Stimulated activated CD8-positive, alpha-beta memory T cell treated with anti-CD3 and anti-CD28 coated beads, Interleukin-7, amount 100 ng/mL, for 1 hour (primary cell): ENCODE measurements around the gene GRIK3.
"Not testable (repeated sequence)": the region's sequence is repeated elsewhere in the genome, so short reads cannot be mapped to it uniquely, and the experiment has no call there.

Source experiments
- DNase-seq, 2 donors: peaks; one replicate each; pipeline ENCODE4 v3.0.0-alpha.2; 2020; ENCODE audit warnings: low read depth in 2 of 2

The GRIK3 gene

GRCh38 chr1:36910886-36911540 is 123.3 kb downstream of the GRIK3 start:
- DNase-seq = no peak

GRCh38 chr1:36909946-36910725 is 124.2 kb downstream of the GRIK3 start:
- DNase-seq = no peak

DNA sequence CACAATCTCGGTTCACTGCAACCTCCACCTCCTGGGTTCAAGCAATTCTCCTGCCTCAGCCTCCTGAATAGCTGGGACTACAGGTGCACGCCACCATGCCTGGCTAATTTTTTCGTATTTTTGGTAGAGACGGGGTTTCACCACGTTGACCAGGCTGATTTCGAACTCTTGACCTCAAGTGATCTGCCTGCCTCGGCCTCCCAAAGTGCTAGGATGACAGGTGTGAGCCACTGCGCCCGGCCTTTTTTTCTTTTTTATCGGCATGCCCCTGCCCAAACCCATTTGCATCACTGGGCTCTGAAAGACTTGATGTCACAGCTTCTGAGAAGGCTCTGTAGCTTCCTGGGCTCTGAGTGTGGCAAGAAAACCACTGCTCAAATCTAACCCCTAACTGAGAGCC is 125.0 kb downstream of the GRIK3 start:
- DNase-seq = not testable (repeated sequence)

DNA sequence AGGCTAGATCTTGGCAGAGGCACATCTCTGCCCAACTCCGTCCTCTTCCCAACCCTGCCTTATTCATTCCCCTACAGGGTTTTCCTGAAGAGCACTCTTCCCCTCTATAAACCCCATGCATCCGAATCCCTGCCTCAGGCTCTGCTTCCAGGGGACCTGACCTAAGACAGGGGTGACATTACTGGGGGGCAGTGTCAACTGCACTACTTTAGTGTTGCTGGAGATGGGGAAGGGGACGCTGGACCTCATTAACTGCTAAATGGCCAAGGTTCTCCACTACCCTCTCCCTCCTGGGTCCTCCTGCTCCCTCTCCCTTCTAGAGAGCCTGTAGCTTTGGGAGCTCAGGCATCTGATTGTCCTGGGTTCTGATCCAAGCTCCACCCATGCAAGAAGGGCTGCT is 126.2 kb downstream of the GRIK3 start:
- DNase-seq = no peak

DNA sequence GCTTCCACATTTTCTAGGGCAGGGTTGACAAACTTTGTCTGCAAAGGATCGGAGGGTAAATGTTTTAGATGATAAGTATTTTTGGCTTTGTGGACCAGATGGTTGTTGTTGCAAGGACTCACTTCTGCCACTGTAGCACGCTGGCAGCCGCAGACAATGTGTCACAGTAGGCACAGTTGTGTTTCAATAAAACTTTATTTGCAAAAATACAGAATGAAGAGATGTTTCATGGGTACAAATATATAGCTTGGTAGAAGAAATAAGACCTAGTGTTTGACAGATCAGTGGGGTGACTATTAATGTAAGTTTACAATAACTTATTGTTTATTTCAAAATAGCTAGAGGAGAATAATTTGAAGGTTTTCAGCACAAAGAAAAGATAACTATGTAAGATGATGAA is 127.8 kb downstream of the GRIK3 start:
- no peak for DNase-seq

GRCh38 chr1:36905941-36906340 is 128.4 kb downstream of the GRIK3 start:
- DNase-seq = no peak

GRCh38 chr1:36900128-36900527 is 134.2 kb downstream of the GRIK3 start:
- DNase-seq = no peak

DNA sequence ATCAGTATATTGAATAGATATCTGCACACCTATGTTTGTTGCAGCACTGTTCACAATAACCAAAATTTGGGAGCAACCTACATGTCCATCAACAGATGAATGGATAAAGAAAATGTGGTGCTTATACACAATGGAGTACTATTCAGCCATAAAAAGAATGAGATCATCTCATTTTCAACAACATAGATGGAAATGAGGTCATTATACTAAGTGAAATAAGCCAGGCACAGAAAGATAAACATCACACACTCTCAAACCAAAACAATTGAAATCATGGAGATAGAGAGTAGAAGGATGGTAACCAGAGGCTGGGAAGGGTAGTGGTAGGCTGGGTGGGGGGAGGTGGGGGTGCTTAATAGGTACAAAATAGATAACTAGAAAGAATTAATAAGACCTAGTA is 136.5 kb downstream of the GRIK3 start:
- not testable (repeated sequence) for DNase-seq

DNA sequence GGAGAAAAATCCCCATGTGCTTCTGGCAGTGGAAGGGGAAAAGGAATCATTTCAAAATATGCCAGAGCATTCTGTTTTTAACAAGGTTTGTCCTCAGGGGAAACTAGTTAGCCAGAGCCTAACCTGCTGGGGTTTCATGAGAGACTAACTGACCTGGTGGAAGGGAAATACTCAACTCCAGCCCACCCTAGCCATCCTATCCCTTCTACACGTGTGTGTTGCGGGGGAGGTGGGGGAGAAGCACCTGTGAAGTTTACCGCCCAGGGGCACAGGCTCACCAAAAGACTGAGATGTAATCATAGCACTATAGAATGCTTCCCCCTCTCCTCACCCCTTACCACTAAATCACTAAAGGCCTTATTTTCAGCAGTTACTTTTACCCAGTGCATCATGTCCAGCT is 139.5 kb downstream of the GRIK3 start:
- DNase-seq = no peak

GRCh38 chr1:36890776-36891175 is 143.5 kb downstream of the GRIK3 start:
- no peak for DNase-seq

GRCh38 chr1:36889478-36890226 is 144.7 kb downstream of the GRIK3 start:
- no peak for DNase-seq

DNA sequence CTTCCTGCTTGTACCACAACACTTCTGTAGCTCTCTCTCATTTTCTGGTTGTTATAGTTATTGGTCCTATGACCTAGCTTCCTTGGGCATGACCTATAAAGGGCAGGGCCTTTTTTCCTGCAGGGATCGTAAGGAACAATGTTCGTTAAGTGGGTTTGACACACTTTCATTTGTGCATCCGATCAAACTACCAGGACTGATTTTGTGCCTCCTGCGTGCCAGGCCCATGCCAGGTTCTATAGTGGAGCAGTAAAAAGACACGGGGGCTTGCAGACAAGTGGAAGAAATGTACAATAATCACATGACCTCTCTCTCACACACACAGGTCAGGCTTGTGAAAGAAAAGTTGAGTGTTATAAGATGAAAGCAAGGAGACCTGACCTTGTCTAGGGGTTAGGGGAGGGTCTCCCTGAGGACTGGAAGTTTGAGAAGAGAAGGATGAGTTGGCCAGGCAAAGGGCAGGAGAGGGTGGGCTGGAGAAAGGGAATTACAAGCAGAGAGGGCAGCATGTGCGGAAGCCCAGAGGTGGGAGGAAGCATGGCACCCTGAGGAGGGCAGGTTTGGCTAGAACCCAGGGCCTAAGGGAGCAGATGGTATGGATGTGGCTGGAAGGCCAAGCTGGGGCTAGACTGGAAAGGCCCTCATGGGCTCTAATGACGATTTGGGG is 145.4 kb downstream of the GRIK3 start:
- DNase-seq = no peak

DNA sequence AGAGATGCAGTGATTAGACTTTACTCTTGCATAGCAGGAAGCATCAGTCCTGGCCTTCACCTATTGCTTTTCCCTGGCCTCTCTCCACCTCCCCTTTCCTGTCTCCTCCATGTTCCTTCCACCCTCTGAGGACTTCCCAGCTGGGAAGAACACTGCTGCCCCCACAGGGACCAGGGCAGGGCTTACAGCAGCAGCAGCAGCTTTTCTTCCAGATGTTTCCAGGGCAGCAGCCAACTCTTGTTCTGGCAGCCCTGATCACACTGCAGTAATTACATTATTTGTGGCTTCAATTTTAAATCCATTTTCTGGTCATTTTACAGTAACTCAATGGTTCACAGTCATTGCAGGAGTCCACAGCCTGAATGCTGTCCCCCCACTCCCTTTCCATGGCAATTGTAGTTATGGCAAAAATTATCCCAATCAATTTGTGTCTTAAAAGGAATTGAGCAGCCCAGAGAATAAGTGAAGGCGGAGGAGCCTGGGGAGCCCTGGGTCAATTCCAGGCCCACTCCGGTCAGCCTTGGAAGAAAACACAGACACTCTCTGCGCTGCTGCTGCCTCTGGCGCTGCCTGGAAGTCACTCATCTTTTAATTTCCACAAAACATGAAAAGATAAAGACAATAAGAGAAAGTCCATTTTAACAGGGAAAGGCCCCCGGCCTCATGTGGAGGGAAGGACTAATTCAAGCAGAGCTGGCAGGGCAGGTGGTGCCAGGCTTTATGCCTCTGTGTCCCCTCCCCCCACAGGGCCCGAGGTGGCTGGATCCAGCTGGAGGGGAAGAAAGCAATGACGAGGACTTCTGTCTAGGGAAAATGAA is 148.6 kb downstream of the GRIK3 start:
- DNase-seq = no peak

DNA sequence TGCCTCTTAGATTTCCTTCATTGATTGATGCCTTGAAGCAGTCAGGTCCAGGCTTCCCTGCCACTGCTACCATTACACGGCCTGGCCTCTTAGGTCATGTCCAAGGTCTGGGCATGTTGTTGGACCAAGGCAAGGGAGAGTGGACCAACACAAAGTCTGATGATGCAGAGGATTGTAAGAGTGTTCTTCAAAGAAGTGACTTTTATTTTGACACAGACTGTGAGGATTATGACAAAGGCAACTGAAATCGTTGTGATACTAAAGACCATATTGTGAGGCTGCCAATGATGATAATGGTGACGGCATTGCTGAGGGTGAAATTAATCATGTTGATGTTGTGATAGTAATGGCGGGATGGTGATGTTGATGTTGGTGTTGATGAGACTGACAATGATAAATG is 149.5 kb downstream of the GRIK3 start:
- DNase-seq = no peak

GRCh38 chr1:36884029-36884701 is 150.2 kb downstream of the GRIK3 start:
- no peak for DNase-seq

GRCh38 chr1:36883315-36883949 is 150.9 kb downstream of the GRIK3 start:
- DNase-seq = no peak

- no peak for DNase-seq
These were observed 151.6 kb downstream of the GRIK3 start for GRCh38 chr1:36882536-36883285.

GRCh38 chr1:36881541-36881940 is 152.8 kb downstream of the GRIK3 start:
- no peak for DNase-seq

- no peak for DNase-seq
These were observed 153.3 kb downstream of the GRIK3 start for GRCh38 chr1:36881068-36881405.
